Panc1 (cell line): Measurements from ENCODE around the gene DRD3. TPM values are rescaled to one million over a fixed set of nuclear protein-coding genes. Genes with fewer than 3 reads are reported as not detected.

Experiments used
- ATAC-seq: fragments of 200-7000 bp; cut with Tn5 transposase; 2 replicates; pipeline ENCODE4 v1.9.1; 2020; ENCODE audit warnings: mild to moderate bottlenecking, moderate library complexity
- BruUV-seq: library from RNA; stranded (reverse); fragments of 400-500 nt; replicated peaks from 2 replicates; lab custom pipeline; 2021; lab: Mats Ljungman, UMichigan
- CTCF ChIA-PET: fragments of 300-600 bp; sonication (Branson Sonifier 250); formaldehyde crosslinking; loops from one replicate; lab custom pipeline; 2022; ENCODE audit warnings: antibody characterized with exemption; lab: Charles Lee
- POLR2A ChIA-PET: fragments of 300-600 bp; sonication (Branson Sonifier 250); formaldehyde crosslinking; loops from one replicate; lab custom pipeline; 2022; ENCODE audit warnings: antibody characterized with exemption; lab: Charles Lee
- DNase-seq: peaks from one replicate; pipeline ENCODE4 v3.0.0-alpha.2; 2010; ENCODE audit warnings: low read depth, low spot score
- H3K27ac ChIP-seq: 2 replicates; pipeline ENCODE4 v1.5.1; 2011; ENCODE audit warnings: mild to moderate bottlenecking, low read length, inconsistent platforms
- H3K27me3 ChIP-seq: fragments of 200-500 bp; sonication (Bioruptor generic); 2 replicates; pipeline ENCODE4 v1.6.0; 2014; ENCODE audit warnings: low read length, inconsistent platforms; ENCODE audit not compliant: control insufficient read depth, insufficient read depth
- H3K36me3 ChIP-seq: fragments of 200-500 bp; sonication (Bioruptor generic); 2 replicates; pipeline ENCODE4 v1.5.1; 2014; ENCODE audit warnings: inconsistent platforms, mild to moderate bottlenecking, low read length, moderate library complexity; ENCODE audit not compliant: control insufficient read depth, insufficient read depth
- H3K4me1 ChIP-seq: 2 replicates; pipeline ENCODE4 v1.5.1; 2011; ENCODE audit warnings: inconsistent platforms, mild to moderate bottlenecking, low read length, moderate library complexity; ENCODE audit not compliant: control insufficient read depth, insufficient read depth
- H3K4me3 ChIP-seq, 2 experiments: 2 replicates each; pipeline ENCODE4 v1.5.1; 2011 to 2012; ENCODE audit warnings: low read depth in 2 of 2, low read length in 2 of 2, mild to moderate bottlenecking in 2 of 2, inconsistent platforms in 1 of 2, moderate library complexity in 1 of 2
- H3K9me3 ChIP-seq: fragments of 200-500 bp; sonication (Bioruptor generic); 2 replicates; pipeline ENCODE4 v1.5.1; 2014; ENCODE audit warnings: low read depth, mild to moderate bottlenecking, inconsistent platforms, low read length, moderate library complexity; ENCODE audit not compliant: control insufficient read depth, insufficient read depth
- POLR2AphosphoS5 ChIP-seq: IDR thresholded peaks from 2 replicates; pipeline ENCODE4 v1.6.1; 2012; ENCODE audit warnings: mild to moderate bottlenecking, low read depth, low read length, moderate library complexity
- SIN3A ChIP-seq: IDR thresholded peaks from 2 replicates; pipeline ENCODE4 v1.6.1; 2012; ENCODE audit warnings: low read depth, mild to moderate bottlenecking, low read length, moderate library complexity, borderline replicate concordance; ENCODE audit not compliant: insufficient read depth
- TCF7L2 ChIP-seq: IDR thresholded peaks from 2 replicates; pipeline ENCODE4 v1.6.1; 2011; ENCODE audit warnings: mild to moderate bottlenecking, low read depth, low read length, inconsistent platforms
- in situ Hi-C: cut with HindIII; loops from 2 replicates; pipeline ENCODE4 v1.10.0; 2016; ENCODE audit warnings: low sequenced_read_pairs, low pct_unique_long_range_greater_than_20kb
- intact Hi-C: fragments of 100-400 bp; cut with micrococcal nuclease; formaldehyde crosslinking; loops from one replicate; pipeline ENCODE4 v1.10.0; 2022; ENCODE audit not compliant: unreplicated experiment
- total RNA-seq: library from RNA; stranded (reverse); gene quantifications from one replicate; pipeline ENCODE4 v1.2.1, GENCODE V29; 2021; ENCODE audit not compliant: unreplicated experiment
- TF ChIP-seq, protein P1 (sequence below): fragments of 450-650 bp; IDR thresholded peaks from 2 replicates; pipeline ENCODE4 v1.5.1; 2017; ENCODE audit warnings: mild to moderate bottlenecking
- TF ChIP-seq, protein P2 (sequence below), 2 experiments: IDR thresholded peaks; 2 replicates each; pipeline ENCODE4 v1.6.1; 2011 to 2012; ENCODE audit warnings: low read depth in 2 of 2, control low read depth in 1 of 2, low read length in 1 of 2, mild to moderate bottlenecking in 1 of 2, moderate library complexity in 1 of 2; ENCODE audit not compliant: insufficient read depth in 1 of 2

DRD3 gene
- total RNA-seq, 1 experiment from 2014 or later: not detected

DNA sequence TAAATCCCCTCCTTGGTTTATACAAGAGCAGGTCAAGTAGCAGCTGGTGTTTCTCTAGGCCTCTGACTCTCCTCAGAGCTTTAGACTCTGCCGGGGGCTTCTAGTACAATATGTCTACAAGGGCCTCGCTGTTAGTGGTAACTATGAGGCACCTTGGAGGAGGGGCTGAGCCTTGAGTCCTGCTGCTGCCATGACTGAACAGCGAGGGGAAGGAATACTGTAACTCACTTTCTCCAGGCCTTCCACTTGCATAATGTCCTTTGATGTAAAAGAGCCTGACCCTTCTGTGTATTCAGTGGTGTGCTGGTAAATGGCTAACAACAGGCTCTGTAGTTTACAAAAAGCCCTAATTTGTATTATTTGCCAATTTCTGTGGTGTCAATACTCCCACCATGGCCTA lies 27.8 kb downstream of the DRD3 start:
- H3K36me3 ChIP-seq: no peaks in the 10 kb centered on the region
- no peaks in the 10 kb centered on the region for H3K9me3 ChIP-seq
- H3K4me1 ChIP-seq: 0 out of 2 replicates have a peak, but pooled peaks cover 5% of the 10 kb centered on the region
- intact Hi-C loops (loop anchor here (5.0 kb wide), 1 partner anchor 146 kb away; no protein-coding TSS in a partner anchor), in situ Hi-C loops (no loop called here)
- POLR2A ChIA-PET: no interaction called here
- DNase-seq (no peak), ATAC-seq (no peak)
- peaks cover 13% of the 10 kb centered on the region; the same call in 1 of the 2 replicates for H3K27me3 ChIP-seq
- TF ChIP-seq, protein P1, sequence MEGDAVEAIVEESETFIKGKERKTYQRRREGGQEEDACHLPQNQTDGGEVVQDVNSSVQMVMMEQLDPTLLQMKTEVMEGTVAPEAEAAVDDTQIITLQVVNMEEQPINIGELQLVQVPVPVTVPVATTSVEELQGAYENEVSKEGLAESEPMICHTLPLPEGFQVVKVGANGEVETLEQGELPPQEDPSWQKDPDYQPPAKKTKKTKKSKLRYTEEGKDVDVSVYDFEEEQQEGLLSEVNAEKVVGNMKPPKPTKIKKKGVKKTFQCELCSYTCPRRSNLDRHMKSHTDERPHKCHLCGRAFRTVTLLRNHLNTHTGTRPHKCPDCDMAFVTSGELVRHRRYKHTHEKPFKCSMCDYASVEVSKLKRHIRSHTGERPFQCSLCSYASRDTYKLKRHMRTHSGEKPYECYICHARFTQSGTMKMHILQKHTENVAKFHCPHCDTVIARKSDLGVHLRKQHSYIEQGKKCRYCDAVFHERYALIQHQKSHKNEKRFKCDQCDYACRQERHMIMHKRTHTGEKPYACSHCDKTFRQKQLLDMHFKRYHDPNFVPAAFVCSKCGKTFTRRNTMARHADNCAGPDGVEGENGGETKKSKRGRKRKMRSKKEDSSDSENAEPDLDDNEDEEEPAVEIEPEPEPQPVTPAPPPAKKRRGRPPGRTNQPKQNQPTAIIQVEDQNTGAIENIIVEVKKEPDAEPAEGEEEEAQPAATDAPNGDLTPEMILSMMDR: no peak
- TF ChIP-seq POLR2AphosphoS5: no peak
- TF ChIP-seq SIN3A: no peak
- no peak for TF ChIP-seq TCF7L2
- TF ChIP-seq, protein P2, sequence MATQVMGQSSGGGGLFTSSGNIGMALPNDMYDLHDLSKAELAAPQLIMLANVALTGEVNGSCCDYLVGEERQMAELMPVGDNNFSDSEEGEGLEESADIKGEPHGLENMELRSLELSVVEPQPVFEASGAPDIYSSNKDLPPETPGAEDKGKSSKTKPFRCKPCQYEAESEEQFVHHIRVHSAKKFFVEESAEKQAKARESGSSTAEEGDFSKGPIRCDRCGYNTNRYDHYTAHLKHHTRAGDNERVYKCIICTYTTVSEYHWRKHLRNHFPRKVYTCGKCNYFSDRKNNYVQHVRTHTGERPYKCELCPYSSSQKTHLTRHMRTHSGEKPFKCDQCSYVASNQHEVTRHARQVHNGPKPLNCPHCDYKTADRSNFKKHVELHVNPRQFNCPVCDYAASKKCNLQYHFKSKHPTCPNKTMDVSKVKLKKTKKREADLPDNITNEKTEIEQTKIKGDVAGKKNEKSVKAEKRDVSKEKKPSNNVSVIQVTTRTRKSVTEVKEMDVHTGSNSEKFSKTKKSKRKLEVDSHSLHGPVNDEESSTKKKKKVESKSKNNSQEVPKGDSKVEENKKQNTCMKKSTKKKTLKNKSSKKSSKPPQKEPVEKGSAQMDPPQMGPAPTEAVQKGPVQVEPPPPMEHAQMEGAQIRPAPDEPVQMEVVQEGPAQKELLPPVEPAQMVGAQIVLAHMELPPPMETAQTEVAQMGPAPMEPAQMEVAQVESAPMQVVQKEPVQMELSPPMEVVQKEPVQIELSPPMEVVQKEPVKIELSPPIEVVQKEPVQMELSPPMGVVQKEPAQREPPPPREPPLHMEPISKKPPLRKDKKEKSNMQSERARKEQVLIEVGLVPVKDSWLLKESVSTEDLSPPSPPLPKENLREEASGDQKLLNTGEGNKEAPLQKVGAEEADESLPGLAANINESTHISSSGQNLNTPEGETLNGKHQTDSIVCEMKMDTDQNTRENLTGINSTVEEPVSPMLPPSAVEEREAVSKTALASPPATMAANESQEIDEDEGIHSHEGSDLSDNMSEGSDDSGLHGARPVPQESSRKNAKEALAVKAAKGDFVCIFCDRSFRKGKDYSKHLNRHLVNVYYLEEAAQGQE (IDR thresholded peaks at IDR 0.05; ENCODE audit: insufficient read depth in 1 of 2, low read depth in 2 of 2, low read length in 1 of 2): no peak
- CTCF ChIA-PET: no interaction called here
- H3K27ac ChIP-seq: no peak overlapping the region
- H3K4me3 ChIP-seq: no peak overlapping the region
- no TSS peak for BruUV-seq

DNA sequence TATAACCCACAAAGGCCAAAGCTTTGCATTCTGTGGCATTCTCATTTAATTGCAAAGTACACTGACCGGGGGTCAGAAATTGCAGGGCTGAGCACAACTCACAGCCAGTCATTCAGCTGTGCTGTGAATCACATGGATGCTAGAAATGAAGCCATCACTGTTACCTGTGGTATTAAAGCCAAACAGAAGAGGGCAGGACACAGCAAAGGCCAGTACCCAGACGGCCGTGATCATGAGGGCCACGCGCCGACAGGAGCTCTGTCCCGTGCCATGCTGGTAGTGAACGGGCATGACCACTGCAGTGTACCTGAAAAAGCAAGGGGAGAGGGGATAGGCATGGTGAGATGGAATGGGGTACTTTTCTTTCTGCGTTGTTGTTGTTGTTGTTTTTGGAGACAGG lies 31.6 kb downstream of the DRD3 start:
- no peaks in the 10 kb centered on the region for H3K9me3 ChIP-seq
- BruUV-seq: no TSS peak
- TF ChIP-seq, protein P1: no peak
- no peak for TF ChIP-seq SIN3A
- TF ChIP-seq, protein P2 (IDR thresholded peaks at IDR 0.05; ENCODE audit: insufficient read depth in 1 of 2, low read depth in 2 of 2, low read length in 1 of 2): no peak
- no peak for TF ChIP-seq POLR2AphosphoS5
- no peak for TF ChIP-seq TCF7L2
- intact Hi-C loops: no loop called here
- in situ Hi-C loops: no loop called here
- no peak for DNase-seq
- H3K27me3 ChIP-seq: peaks cover 8% of the 10 kb centered on the region; the same call in 1 of the 2 replicates
- H3K4me1 ChIP-seq: no peaks in the 10 kb centered on the region
- no peak overlapping the region for H3K27ac ChIP-seq
- no peak for ATAC-seq
- POLR2A ChIA-PET: no interaction called here
- no peaks in the 10 kb centered on the region for H3K36me3 ChIP-seq
- H3K4me3 ChIP-seq: no peak overlapping the region
- CTCF ChIA-PET: interaction anchor here (0.5 kb wide), 1 partner anchor 67 kb away, joined by 4 read pairs; no protein-coding TSS in a partner anchor
